Astrocyte (in vitro differentiated cells and primary cell): Measurements from ENCODE around the gene PRKCA. TPM values are rescaled to one million over a fixed set of nuclear protein-coding genes. Genes with fewer than 3 reads are reported as not detected.
"Not testable (repeated sequence)": the region's sequence is repeated elsewhere in the genome, so short reads cannot be mapped to it uniquely, and the experiment has no call there.

Source experiments
- DNase-seq: peaks from one replicate; pipeline ENCODE4 v3.0.0-alpha.2; 2010; ENCODE audit warnings: low read depth
- FAIRE-seq: peaks from 2 replicates; lab custom pipeline; 2011; peaks lifted over from hg19 to GRCh38; lab: Jason Lieb, UNC
- H2AFZ ChIP-seq: 2 replicates; pipeline ENCODE4 v1.6.0; 2012; ENCODE audit warnings: low read depth, low read length, inconsistent platforms
- H3K27ac ChIP-seq: 2 replicates; pipeline ENCODE4 v1.5.1; 2011; ENCODE audit warnings: low read depth, low read length, inconsistent platforms
- H3K27me3 ChIP-seq: 2 replicates; pipeline ENCODE4 v1.6.0; 2011; ENCODE audit warnings: low read length, inconsistent platforms; ENCODE audit not compliant: insufficient read depth
- H3K36me3 ChIP-seq: 2 replicates; pipeline ENCODE4 v1.5.1; 2011; ENCODE audit warnings: low read length, inconsistent platforms; ENCODE audit not compliant: insufficient read depth
- H3K4me1 ChIP-seq: 2 replicates; pipeline ENCODE4 v1.5.1; 2011; ENCODE audit warnings: low read length, inconsistent platforms; ENCODE audit not compliant: insufficient read depth
- H3K4me2 ChIP-seq: 2 replicates; pipeline ENCODE4 v1.6.0; 2012; ENCODE audit warnings: low read length, inconsistent platforms
- H3K4me3 ChIP-seq: 2 replicates; pipeline ENCODE4 v1.5.1; 2011; ENCODE audit warnings: low read depth, mild to moderate bottlenecking, low read length, inconsistent platforms; ENCODE audit not compliant: insufficient read depth
- H3K79me2 ChIP-seq: 2 replicates; pipeline ENCODE4 v1.6.0; 2012; ENCODE audit warnings: mild to moderate bottlenecking, low read length, inconsistent platforms; ENCODE audit not compliant: insufficient read depth
- H3K9ac ChIP-seq: 2 replicates; pipeline ENCODE4 v1.6.0; 2012; ENCODE audit warnings: mild to moderate bottlenecking, low read length, inconsistent platforms
- H3K9me3 ChIP-seq: 2 replicates; pipeline ENCODE4 v1.5.1; 2012; ENCODE audit warnings: low read depth, mild to moderate bottlenecking, low read length, inconsistent platforms; ENCODE audit not compliant: insufficient read depth
- H4K20me1 ChIP-seq: 2 replicates; pipeline ENCODE4 v1.6.0; 2012; ENCODE audit warnings: low read length, inconsistent platforms; ENCODE audit not compliant: insufficient read depth
- H3K27ac Mint-ChIP-seq: one replicate; pipeline ENCODE4 v1.8.0; 2021; ENCODE audit warnings: mild to moderate bottlenecking, mixed read lengths; ENCODE audit not compliant: unreplicated experiment
- H3K27me3 Mint-ChIP-seq: one replicate; pipeline ENCODE4 v1.8.0; 2021; ENCODE audit warnings: low read depth, mixed read lengths; ENCODE audit not compliant: unreplicated experiment
- H3K36me3 Mint-ChIP-seq: one replicate; pipeline ENCODE4 v1.8.0; 2021; ENCODE audit warnings: low read depth, mixed read lengths; ENCODE audit not compliant: unreplicated experiment
- H3K4me1 Mint-ChIP-seq: one replicate; pipeline ENCODE4 v1.8.0; 2021; ENCODE audit warnings: low read depth, mixed read lengths; ENCODE audit not compliant: unreplicated experiment
- H3K4me3 Mint-ChIP-seq: one replicate; pipeline ENCODE4 v1.8.0; 2021; ENCODE audit warnings: mild to moderate bottlenecking, moderate library complexity, mixed read lengths; ENCODE audit not compliant: unreplicated experiment
- H3K9me3 Mint-ChIP-seq: one replicate; pipeline ENCODE4 v1.8.0; 2021; ENCODE audit warnings: mild to moderate bottlenecking, mixed read lengths; ENCODE audit not compliant: unreplicated experiment
- EZH2 ChIP-seq: IDR thresholded peaks from 2 replicates; pipeline ENCODE4 v1.6.1; 2012; ENCODE audit warnings: mild to moderate bottlenecking, low read length, inconsistent platforms; ENCODE audit not compliant: insufficient read depth
- total RNA-seq: library from RNA; stranded (reverse); gene quantifications from 2 replicates; pipeline ENCODE4 v1.2.1, GENCODE V29; 2021
- TF ChIP-seq, protein P1 (sequence below): IDR thresholded peaks from 2 replicates; pipeline ENCODE4 v1.5.1; 2011; ENCODE audit warnings: low read depth, mild to moderate bottlenecking, inconsistent platforms, low read length, moderate library complexity; ENCODE audit not compliant: insufficient read depth

Gene PRKCA
- total RNA-seq, 1 donor from 2014 or later = 49.9 TPM

- no peak overlapping the region for H3K4me3 Mint-ChIP-seq
- no peaks in the 10 kb centered on the region for H3K27me3 ChIP-seq
- peaks cover 35% of the 10 kb centered on the region for H3K4me1 Mint-ChIP-seq
- no peaks in the 10 kb centered on the region for H3K9me3 Mint-ChIP-seq
- no peaks in the 10 kb centered on the region for H3K36me3 Mint-ChIP-seq
- H3K4me3 ChIP-seq = no peak overlapping the region
- no peak overlapping the region for H3K9ac ChIP-seq
- no peak overlapping the region for H3K27ac ChIP-seq
- FAIRE-seq (no peak), DNase-seq (no peak)
- H3K79me2 ChIP-seq = peaks cover 58% of the 10 kb centered on the region
- H3K36me3 ChIP-seq = no peaks in the 10 kb centered on the region
- no peaks in the 10 kb centered on the region for H3K9me3 ChIP-seq
- H4K20me1 ChIP-seq = peaks cover 71% of the 10 kb centered on the region
- H3K27me3 Mint-ChIP-seq = no peaks in the 10 kb centered on the region
- peak overlapping the region; percentile 69 for H3K4me2 ChIP-seq
- H2AFZ ChIP-seq = no peak overlapping the region
- peaks cover 30% of the 10 kb centered on the region for H3K4me1 ChIP-seq
- TF ChIP-seq, protein P1, sequence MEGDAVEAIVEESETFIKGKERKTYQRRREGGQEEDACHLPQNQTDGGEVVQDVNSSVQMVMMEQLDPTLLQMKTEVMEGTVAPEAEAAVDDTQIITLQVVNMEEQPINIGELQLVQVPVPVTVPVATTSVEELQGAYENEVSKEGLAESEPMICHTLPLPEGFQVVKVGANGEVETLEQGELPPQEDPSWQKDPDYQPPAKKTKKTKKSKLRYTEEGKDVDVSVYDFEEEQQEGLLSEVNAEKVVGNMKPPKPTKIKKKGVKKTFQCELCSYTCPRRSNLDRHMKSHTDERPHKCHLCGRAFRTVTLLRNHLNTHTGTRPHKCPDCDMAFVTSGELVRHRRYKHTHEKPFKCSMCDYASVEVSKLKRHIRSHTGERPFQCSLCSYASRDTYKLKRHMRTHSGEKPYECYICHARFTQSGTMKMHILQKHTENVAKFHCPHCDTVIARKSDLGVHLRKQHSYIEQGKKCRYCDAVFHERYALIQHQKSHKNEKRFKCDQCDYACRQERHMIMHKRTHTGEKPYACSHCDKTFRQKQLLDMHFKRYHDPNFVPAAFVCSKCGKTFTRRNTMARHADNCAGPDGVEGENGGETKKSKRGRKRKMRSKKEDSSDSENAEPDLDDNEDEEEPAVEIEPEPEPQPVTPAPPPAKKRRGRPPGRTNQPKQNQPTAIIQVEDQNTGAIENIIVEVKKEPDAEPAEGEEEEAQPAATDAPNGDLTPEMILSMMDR = no peak
- no peak for TF ChIP-seq EZH2
- no peak overlapping the region for H3K27ac Mint-ChIP-seq
Measured at GRCh38 chr17:66349521-66350254, 47.3 kb downstream of the PRKCA start.

- not testable (repeated sequence) for FAIRE-seq, H3K9me3 Mint-ChIP-seq, H3K27ac ChIP-seq, H3K36me3 Mint-ChIP-seq, H3K4me3 Mint-ChIP-seq, H3K27ac Mint-ChIP-seq, H3K4me3 ChIP-seq, H3K9ac ChIP-seq, H3K4me2 ChIP-seq, H3K9me3 ChIP-seq, H3K27me3 ChIP-seq, H2AFZ ChIP-seq, H3K36me3 ChIP-seq, H3K27me3 Mint-ChIP-seq, DNase-seq
- Histone ChIP-seq H3K4me1 (peaks cover 38% of the 10 kb centered on the region), H3K79me2 (peaks cover 52% of the 10 kb centered on the region), H4K20me1 (peaks cover 71% of the 10 kb centered on the region)
- H3K4me1 Mint-ChIP-seq = peaks cover 39% of the 10 kb centered on the region
Measured at GRCh38 chr17:66350576-66350975, 48.2 kb downstream of the PRKCA start.

DNA sequence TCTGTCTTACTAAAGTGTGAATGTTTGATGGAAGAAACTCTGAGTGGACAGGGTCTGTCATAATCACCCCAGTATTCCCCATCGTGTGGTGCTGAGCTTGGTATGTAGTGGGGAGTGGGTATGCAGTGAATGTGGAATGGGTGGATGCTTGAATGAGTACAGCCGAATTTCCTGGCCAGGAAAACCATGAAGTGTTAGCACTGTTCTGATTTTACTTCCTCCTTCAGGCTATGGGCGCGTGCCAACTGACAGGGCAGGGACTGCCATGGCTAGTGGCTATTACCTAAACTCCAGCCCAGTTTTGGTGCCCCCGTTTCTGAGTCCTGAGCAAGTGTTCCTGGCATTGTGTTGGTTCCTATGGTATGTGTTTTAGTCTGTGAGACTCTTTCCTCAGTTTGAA is 48.6 kb downstream of the PRKCA start:
- no peak overlapping the region for H2AFZ ChIP-seq
- H3K4me1 ChIP-seq = peaks cover 40% of the 10 kb centered on the region
- no peak overlapping the region for H3K4me3 ChIP-seq
- H4K20me1 ChIP-seq = peaks cover 67% of the 10 kb centered on the region
- no peaks in the 10 kb centered on the region for H3K9me3 ChIP-seq
- TF ChIP-seq, protein P1 = no peak
- no peak for TF ChIP-seq EZH2
- no peaks in the 10 kb centered on the region for H3K36me3 ChIP-seq
- no peak overlapping the region for H3K27ac ChIP-seq
- H3K9ac ChIP-seq = no peak overlapping the region
- H3K36me3 Mint-ChIP-seq = no peaks in the 10 kb centered on the region
- DNase-seq (no peak), FAIRE-seq (no peak)
- H3K79me2 ChIP-seq = peaks cover 49% of the 10 kb centered on the region
- H3K4me2 ChIP-seq = no peak overlapping the region
- no peaks in the 10 kb centered on the region for H3K27me3 Mint-ChIP-seq
- H3K27me3 ChIP-seq = no peaks in the 10 kb centered on the region
- no peak overlapping the region for H3K4me3 Mint-ChIP-seq
- no peak overlapping the region for H3K27ac Mint-ChIP-seq
- H3K4me1 Mint-ChIP-seq = peaks cover 39% of the 10 kb centered on the region
- no peaks in the 10 kb centered on the region for H3K9me3 Mint-ChIP-seq
